HL-60 (cell line): ENCODE results near the gene ATXN7L1.

ENCODE experiments used
- DNase-seq, 2 experiments: peaks; one replicate each; pipeline ENCODE4 v3.0.0-alpha.2; 2010 to 2020; ENCODE audit warnings: low read depth in 1 of 2, low spot score in 1 of 2
- H3K27ac ChIP-seq: fragments of 250-450 bp; sonication (Bioruptor Pico); replicated peaks from 2 replicates; pipeline ENCODE4 v1.5.1; 2020; ENCODE audit warnings: mild to moderate bottlenecking, moderate library complexity
- H3K27me3 ChIP-seq: fragments of 250-450 bp; sonication (Bioruptor Pico); 2 replicates; pipeline ENCODE4 v1.5.1; 2021; ENCODE audit warnings: mild to moderate bottlenecking, moderate library complexity; ENCODE audit not compliant: insufficient read depth, poor library complexity, severe bottlenecking
- H3K4me3 ChIP-seq: replicated peaks from 2 replicates; pipeline ENCODE4 v1.5.1; 2011; ENCODE audit warnings: mild to moderate bottlenecking, control low read depth, low read length; ENCODE audit not compliant: insufficient read depth
- GABPA ChIP-seq: IDR thresholded peaks from 2 replicates; pipeline ENCODE4 v1.6.1; 2012; ENCODE audit warnings: low read depth
- POLR2AphosphoS5 ChIP-seq: IDR thresholded peaks from 2 replicates; pipeline ENCODE4 v1.6.1; 2012; ENCODE audit warnings: low read depth
- SPI1 ChIP-seq: IDR thresholded peaks from 2 replicates; pipeline ENCODE4 v1.6.1; 2012; ENCODE audit warnings: low read depth, mild to moderate bottlenecking, borderline replicate concordance
- TF ChIP-seq, protein P1 (sequence below): IDR thresholded peaks from one replicate; pipeline ENCODE4 v1.5.1; 2011; ENCODE audit warnings: low read length, control low read depth, inconsistent platforms; ENCODE audit not compliant: insufficient read depth
- TF ChIP-seq, protein P2 (sequence below): IDR thresholded peaks from 2 replicates; pipeline ENCODE4 v1.6.1; 2012; ENCODE audit warnings: low read depth; ENCODE audit not compliant: insufficient replicate concordance

Gene ATXN7L1

DNA sequence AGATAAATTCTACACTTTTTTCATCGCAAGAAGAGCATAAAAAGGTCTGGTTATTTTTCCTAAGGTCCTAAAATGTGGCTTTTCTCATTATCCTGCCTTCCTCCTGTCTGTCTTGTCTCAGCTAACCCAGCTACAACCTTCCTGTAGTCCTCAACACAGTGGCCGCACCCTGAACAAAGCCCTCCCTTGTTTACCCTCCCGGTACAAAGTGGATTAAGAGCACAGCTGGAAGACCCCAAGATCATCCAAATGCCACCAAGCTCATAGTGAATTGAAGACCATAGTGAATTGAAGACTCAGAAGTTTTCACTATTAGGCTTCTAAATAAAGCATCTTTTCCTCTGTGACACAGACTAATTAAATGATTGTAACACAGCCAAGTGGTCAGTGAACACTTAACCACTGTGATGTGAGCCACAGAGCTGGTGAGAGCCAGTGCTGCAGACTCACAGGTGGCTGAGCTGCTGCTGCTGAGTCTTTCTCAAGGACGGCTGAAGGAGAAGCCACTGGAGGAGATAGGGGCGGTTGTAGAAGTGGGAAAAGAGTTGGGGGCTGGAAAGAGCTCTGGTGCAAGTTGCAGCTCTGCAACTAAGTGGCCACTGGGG is 123.6 kb downstream of the ATXN7L1 start:
- no peak overlapping the region for H3K4me3 ChIP-seq
- no peak for TF ChIP-seq POLR2AphosphoS5
- TF ChIP-seq, protein P1, sequence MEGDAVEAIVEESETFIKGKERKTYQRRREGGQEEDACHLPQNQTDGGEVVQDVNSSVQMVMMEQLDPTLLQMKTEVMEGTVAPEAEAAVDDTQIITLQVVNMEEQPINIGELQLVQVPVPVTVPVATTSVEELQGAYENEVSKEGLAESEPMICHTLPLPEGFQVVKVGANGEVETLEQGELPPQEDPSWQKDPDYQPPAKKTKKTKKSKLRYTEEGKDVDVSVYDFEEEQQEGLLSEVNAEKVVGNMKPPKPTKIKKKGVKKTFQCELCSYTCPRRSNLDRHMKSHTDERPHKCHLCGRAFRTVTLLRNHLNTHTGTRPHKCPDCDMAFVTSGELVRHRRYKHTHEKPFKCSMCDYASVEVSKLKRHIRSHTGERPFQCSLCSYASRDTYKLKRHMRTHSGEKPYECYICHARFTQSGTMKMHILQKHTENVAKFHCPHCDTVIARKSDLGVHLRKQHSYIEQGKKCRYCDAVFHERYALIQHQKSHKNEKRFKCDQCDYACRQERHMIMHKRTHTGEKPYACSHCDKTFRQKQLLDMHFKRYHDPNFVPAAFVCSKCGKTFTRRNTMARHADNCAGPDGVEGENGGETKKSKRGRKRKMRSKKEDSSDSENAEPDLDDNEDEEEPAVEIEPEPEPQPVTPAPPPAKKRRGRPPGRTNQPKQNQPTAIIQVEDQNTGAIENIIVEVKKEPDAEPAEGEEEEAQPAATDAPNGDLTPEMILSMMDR, result no peak
- no peak for TF ChIP-seq GABPA
- no peak for TF ChIP-seq SPI1
- TF ChIP-seq, protein P2, sequence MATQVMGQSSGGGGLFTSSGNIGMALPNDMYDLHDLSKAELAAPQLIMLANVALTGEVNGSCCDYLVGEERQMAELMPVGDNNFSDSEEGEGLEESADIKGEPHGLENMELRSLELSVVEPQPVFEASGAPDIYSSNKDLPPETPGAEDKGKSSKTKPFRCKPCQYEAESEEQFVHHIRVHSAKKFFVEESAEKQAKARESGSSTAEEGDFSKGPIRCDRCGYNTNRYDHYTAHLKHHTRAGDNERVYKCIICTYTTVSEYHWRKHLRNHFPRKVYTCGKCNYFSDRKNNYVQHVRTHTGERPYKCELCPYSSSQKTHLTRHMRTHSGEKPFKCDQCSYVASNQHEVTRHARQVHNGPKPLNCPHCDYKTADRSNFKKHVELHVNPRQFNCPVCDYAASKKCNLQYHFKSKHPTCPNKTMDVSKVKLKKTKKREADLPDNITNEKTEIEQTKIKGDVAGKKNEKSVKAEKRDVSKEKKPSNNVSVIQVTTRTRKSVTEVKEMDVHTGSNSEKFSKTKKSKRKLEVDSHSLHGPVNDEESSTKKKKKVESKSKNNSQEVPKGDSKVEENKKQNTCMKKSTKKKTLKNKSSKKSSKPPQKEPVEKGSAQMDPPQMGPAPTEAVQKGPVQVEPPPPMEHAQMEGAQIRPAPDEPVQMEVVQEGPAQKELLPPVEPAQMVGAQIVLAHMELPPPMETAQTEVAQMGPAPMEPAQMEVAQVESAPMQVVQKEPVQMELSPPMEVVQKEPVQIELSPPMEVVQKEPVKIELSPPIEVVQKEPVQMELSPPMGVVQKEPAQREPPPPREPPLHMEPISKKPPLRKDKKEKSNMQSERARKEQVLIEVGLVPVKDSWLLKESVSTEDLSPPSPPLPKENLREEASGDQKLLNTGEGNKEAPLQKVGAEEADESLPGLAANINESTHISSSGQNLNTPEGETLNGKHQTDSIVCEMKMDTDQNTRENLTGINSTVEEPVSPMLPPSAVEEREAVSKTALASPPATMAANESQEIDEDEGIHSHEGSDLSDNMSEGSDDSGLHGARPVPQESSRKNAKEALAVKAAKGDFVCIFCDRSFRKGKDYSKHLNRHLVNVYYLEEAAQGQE, result no peak
- H3K27me3 ChIP-seq, result no peaks in the 10 kb centered on the region
- no peak for DNase-seq
- no peak overlapping the region for H3K27ac ChIP-seq

DNA sequence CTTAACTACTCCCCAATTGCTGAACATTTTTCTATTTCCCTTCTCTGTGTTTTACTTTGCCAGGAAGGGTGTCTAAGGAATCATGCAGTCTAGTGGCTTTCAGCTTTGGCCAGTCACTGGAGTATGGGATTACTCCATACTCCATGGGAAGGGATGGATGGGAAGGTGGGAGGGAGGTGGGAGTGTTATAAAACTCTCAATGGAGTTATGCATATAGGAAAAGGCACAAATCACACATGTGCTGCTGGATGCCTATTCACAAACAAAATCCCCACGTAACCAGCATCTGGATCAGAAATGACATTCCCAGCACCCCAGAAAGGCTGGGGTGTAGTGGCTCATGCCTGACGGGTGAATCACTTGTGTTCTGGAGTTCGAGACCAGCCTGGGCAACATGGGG is 125.3 kb downstream of the ATXN7L1 start:
- DNase-seq, result no peak
- H3K27me3 ChIP-seq, result no peaks in the 10 kb centered on the region
- no peak overlapping the region for H3K27ac ChIP-seq
- TF ChIP-seq GABPA (no peak), POLR2AphosphoS5 (no peak), SPI1 (no peak)
- H3K4me3 ChIP-seq, result no peak overlapping the region

DNA sequence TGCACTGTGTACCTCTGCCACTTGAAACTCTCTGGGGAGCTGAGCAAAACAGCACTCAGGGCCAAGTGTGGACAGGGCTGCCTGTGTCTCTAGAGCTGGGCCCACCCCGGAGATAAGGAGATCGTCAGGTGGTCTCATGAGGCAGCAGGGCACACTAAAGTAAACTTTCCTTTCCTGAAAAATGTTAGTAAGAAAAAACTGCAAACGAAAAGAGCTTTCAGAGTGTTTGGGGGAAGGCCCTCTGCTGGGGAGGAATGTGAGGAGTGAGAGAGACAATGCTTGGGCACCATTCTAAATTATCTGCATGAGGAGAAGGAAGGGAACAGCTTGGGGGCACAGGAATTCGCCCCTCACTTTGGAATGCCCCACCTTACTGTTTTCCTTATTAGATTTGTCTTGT is 127.7 kb downstream of the ATXN7L1 start:
- no peak overlapping the region for H3K4me3 ChIP-seq
- DNase-seq, result no peak
- TF ChIP-seq POLR2AphosphoS5, result no peak
- TF ChIP-seq SPI1, result no peak
- no peak for TF ChIP-seq GABPA
- TF ChIP-seq, protein P1, result no peak
- TF ChIP-seq, protein P2, result no peak
- no peak overlapping the region for H3K27ac ChIP-seq
- no peaks in the 10 kb centered on the region for H3K27me3 ChIP-seq

DNA sequence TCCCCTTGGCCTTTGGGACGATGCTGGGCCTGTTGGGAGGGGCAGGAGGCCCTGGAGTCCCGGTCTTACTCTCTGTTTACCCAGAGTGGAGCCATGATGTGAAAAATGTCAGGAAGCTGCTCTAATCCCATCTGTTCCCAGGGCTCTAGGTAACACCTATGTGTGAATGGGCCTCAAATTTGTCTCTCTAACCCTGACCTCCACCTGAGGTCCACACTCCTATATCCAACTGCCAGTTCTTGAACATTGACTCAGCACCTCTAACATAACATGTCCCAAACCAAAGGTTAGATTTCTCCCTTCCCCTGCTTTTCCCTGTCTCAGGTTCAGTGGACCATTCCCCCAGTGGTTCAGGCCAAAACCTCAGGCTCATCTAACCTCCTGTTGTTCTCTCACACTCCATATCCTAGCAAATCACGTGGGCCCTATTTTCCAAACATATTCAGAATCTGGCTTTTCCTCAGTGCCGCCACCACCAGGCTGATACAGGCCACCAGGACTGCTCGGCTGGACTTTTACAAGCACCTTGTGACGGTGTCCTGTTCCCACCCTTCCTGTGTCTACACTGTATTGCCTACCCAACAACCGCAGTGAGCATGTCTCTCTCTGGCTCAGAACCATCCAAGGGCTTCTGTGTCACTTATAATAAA is 130.6 kb downstream of the ATXN7L1 start:
- H3K27ac ChIP-seq, result no peak overlapping the region
- no peak for DNase-seq
- TF ChIP-seq, protein P2, result no peak
- TF ChIP-seq SPI1 (no peak), POLR2AphosphoS5 (no peak), GABPA (no peak)
- TF ChIP-seq, protein P1, result no peak
- H3K27me3 ChIP-seq, result no peaks in the 10 kb centered on the region
- H3K4me3 ChIP-seq, result no peak overlapping the region
